HCT116 (cell line): ENCODE measurements around the gene TRIM14. TPM values are rescaled to one million over a fixed set of nuclear protein-coding genes. Genes with fewer than 3 reads are reported as not detected.

ENCODE experiments used
- ATAC-seq: fragments of 200-7000 bp; cut with Tn5 transposase; 2 replicates; pipeline ENCODE4 v1.9.1; 2020; ENCODE audit warnings: mild to moderate bottlenecking, moderate library complexity
- BruUV-seq: library from RNA; stranded (reverse); fragments of 400-500 nt; replicated peaks from 2 replicates; lab custom pipeline; 2021; lab: Mats Ljungman, UMichigan
- CTCF ChIA-PET: fragments of 300-600 bp; sonication (Branson Sonifier 250); formaldehyde crosslinking; loops from one replicate; lab custom pipeline; 2021; ENCODE audit warnings: antibody characterized with exemption; lab: Charles Lee
- POLR2A ChIA-PET: fragments of 300-600, 350-600 bp; sonication (Branson Sonifier 250); formaldehyde crosslinking; loops from one replicate; lab custom pipeline; 2021; ENCODE audit warnings: antibody characterized with exemption; lab: Charles Lee
- RAD21 ChIA-PET, 2 experiments: fragments of 300-600 bp; sonication (Branson Sonifier 250); formaldehyde crosslinking; loops; one replicate each; lab custom pipeline; 2023; ENCODE audit warnings: low total read pairs in 2 of 2; ENCODE audit not compliant: uncharacterized antibody in 2 of 2, unreplicated experiment in 2 of 2, low non-redundant PET in 1 of 2; lab: Charles Lee
- DNase-seq: peaks from one replicate; pipeline ENCODE4 v3.0.0-alpha.2; 2010; ENCODE audit warnings: low read depth, low spot score
- H2AFZ ChIP-seq: fragments of 200-600 bp; shearing (Covaris generic), sonication (generic); 2 replicates; pipeline ENCODE4 v1.6.1; 2017; ENCODE audit warnings: low read depth, mixed run types, mixed read lengths, antibody characterized with exemption, low read length; ENCODE audit not compliant: poor library complexity, severe bottlenecking
- H3K27ac ChIP-seq: 2 replicates; pipeline ENCODE4 v1.5.1; 2012; ENCODE audit warnings: low read depth, low read length
- H3K27me3 ChIP-seq: fragments of 200-600 bp; sonication (generic); 2 replicates; pipeline ENCODE4 v1.6.1; 2016; ENCODE audit warnings: mixed run types, low read length, mixed read lengths; ENCODE audit not compliant: insufficient read depth
- H3K36me3 ChIP-seq, 2 experiments: fragments of 200-500 bp in 1 of 2; fragments of 200-600 bp in 1 of 2; sonication (Bioruptor generic) in 1 of 2; sonication (generic) in 1 of 2; 2 replicates each; pipeline versions ENCODE4 v1.5.1 to v1.6.1; 2014 to 2016; ENCODE audit warnings: low read length in 2 of 2, inconsistent platforms in 1 of 2, mixed read lengths in 1 of 2, mixed run types in 1 of 2; ENCODE audit not compliant: insufficient read depth in 2 of 2, control insufficient read depth in 1 of 2
- H3K4me1 ChIP-seq, 2 experiments: fragments of 200-600 bp in 1 of 2; sonication (generic) in 1 of 2; 2 replicates each; pipeline versions ENCODE4 v1.5.1 to v1.6.1; 2012 to 2017; ENCODE audit warnings: low read length in 2 of 2, inconsistent platforms in 1 of 2, mild to moderate bottlenecking in 1 of 2, mixed read lengths in 1 of 2, mixed run types in 1 of 2, moderate library complexity in 1 of 2; ENCODE audit not compliant: insufficient read depth in 2 of 2, control insufficient read depth in 1 of 2
- H3K4me2 ChIP-seq: fragments of 200-600 bp; sonication (generic); 2 replicates; pipeline ENCODE4 v1.6.1; 2017; ENCODE audit warnings: mixed run types, low read length, mixed read lengths
- H3K4me3 ChIP-seq, 2 experiments: fragments of 200-600 bp in 1 of 2; sonication (generic) in 1 of 2; replicated peaks in 1 of 2; 2 replicates each; pipeline ENCODE4 v1.5.1; 2011 to 2016; ENCODE audit warnings: low read length in 2 of 2, control low read depth in 1 of 2, low read depth in 1 of 2, mild to moderate bottlenecking in 1 of 2, mixed read lengths in 1 of 2, mixed run types in 1 of 2
- H3K79me2 ChIP-seq: fragments of 200-600 bp; sonication (generic); 2 replicates; pipeline ENCODE4 v1.6.1; 2017; ENCODE audit warnings: mild to moderate bottlenecking, mixed run types, low read length, moderate library complexity, mixed read lengths; ENCODE audit not compliant: insufficient read depth
- H3K9ac ChIP-seq: fragments of 200-600 bp; sonication (generic); 2 replicates; pipeline ENCODE4 v1.6.1; 2016; ENCODE audit warnings: low read length, mixed read lengths
- H3K9me2 ChIP-seq: fragments of 200-600 bp; sonication (generic), shearing (Covaris generic); 2 replicates; pipeline ENCODE4 v1.6.1; 2017; ENCODE audit warnings: mixed run types, mild to moderate bottlenecking, moderate library complexity; ENCODE audit not compliant: insufficient read depth
- H3K9me3 ChIP-seq, 2 experiments: fragments of 200-500 bp in 1 of 2; fragments of 200-600 bp in 1 of 2; sonication (Bioruptor generic) in 1 of 2; sonication (generic) in 1 of 2; 2 replicates each; pipeline ENCODE4 v1.6.1; 2014 to 2017; ENCODE audit warnings: low read length in 2 of 2, mixed read lengths in 2 of 2, inconsistent platforms in 1 of 2, low read depth in 1 of 2, mild to moderate bottlenecking in 1 of 2, mixed run types in 1 of 2, moderate library complexity in 1 of 2; ENCODE audit not compliant: control insufficient read depth in 1 of 2, insufficient read depth in 1 of 2
- H4K20me1 ChIP-seq: fragments of 200-600 bp; sonication (generic), shearing (Covaris generic); 2 replicates; pipeline ENCODE4 v1.6.1; 2017; ENCODE audit warnings: mixed run types, mild to moderate bottlenecking, moderate library complexity; ENCODE audit not compliant: insufficient read depth
- ATF3 ChIP-seq: IDR thresholded peaks from 2 replicates; pipeline ENCODE4 v1.6.1; 2012
- CEBPB ChIP-seq: IDR thresholded peaks from 2 replicates; pipeline ENCODE4 v1.6.1; 2012; ENCODE audit warnings: low read depth
- ELF1 ChIP-seq: IDR thresholded peaks from 2 replicates; pipeline ENCODE4 v1.6.1; 2012; ENCODE audit warnings: low read depth, borderline replicate concordance
- EZH2 ChIP-seq: fragments of 200-600 bp; sonication (generic); IDR thresholded peaks from 2 replicates; pipeline ENCODE4 v1.6.1; 2017; ENCODE audit warnings: antibody characterized with exemption, mixed run types
- EZH2phosphoT487 ChIP-seq: fragments of 200-600 bp; IDR thresholded peaks from 2 replicates; pipeline ENCODE4 v1.6.1; 2018; ENCODE audit warnings: antibody characterized with exemption, borderline replicate concordance
- FOSL1 ChIP-seq: IDR thresholded peaks from 2 replicates; pipeline ENCODE4 v1.6.1; 2012; ENCODE audit warnings: low read depth
- POLR2A ChIP-seq: IDR thresholded peaks from 2 replicates; pipeline ENCODE4 v1.7.0; 2011; ENCODE audit warnings: borderline replicate concordance; ENCODE audit not compliant: insufficient read depth, insufficient read length; ENCODE audit errors: extremely low read depth
- POLR2AphosphoS5 ChIP-seq: IDR thresholded peaks from 2 replicates; pipeline ENCODE4 v1.6.1; 2011; ENCODE audit warnings: mild to moderate bottlenecking, low read depth, low read length, moderate library complexity
- RAD21 ChIP-seq: IDR thresholded peaks from 2 replicates; pipeline ENCODE4 v1.6.1; 2012; ENCODE audit warnings: low read depth, mild to moderate bottlenecking
- REST ChIP-seq: IDR thresholded peaks from 2 replicates; pipeline ENCODE4 v1.6.1; 2012; ENCODE audit warnings: low read depth
- SIN3A ChIP-seq: IDR thresholded peaks from 2 replicates; pipeline ENCODE4 v1.6.1; 2012; ENCODE audit warnings: low read depth
- TCF7L2 ChIP-seq: IDR thresholded peaks from 2 replicates; pipeline ENCODE4 v1.7.0; 2011; ENCODE audit warnings: borderline replicate concordance, inconsistent platforms; ENCODE audit not compliant: insufficient read depth, insufficient read length; ENCODE audit errors: extremely low read depth
- YY1 ChIP-seq: IDR thresholded peaks from 2 replicates; pipeline ENCODE4 v1.6.1; 2011; ENCODE audit warnings: low read length, low read depth, moderate library complexity, mild to moderate bottlenecking; ENCODE audit not compliant: insufficient replicate concordance; ENCODE audit errors: extremely low read depth
- ZFX ChIP-seq: fragments of 450-650 bp; IDR thresholded peaks from 2 replicates; pipeline ENCODE4 v1.6.1; 2017
- ZNF274 ChIP-seq: fragments of 200-500 bp; sonication (Bioruptor generic); IDR thresholded peaks from 2 replicates; pipeline ENCODE4 v1.6.1; 2014; ENCODE audit warnings: mild to moderate bottlenecking, low read depth, low read length, inconsistent platforms
- intact Hi-C: fragments of 100-400 bp; cut with micrococcal nuclease; formaldehyde crosslinking; loops from 2 replicates; pipeline ENCODE4 v1.10.0; 2022
- total RNA-seq: library from RNA; stranded (reverse); gene quantifications from one replicate; pipeline ENCODE4 v1.2.1, GENCODE V29; 2021; ENCODE audit not compliant: unreplicated experiment
- TF ChIP-seq, protein P1 (sequence below): IDR thresholded peaks from 2 replicates; pipeline ENCODE4 v1.6.1; 2011; ENCODE audit warnings: mild to moderate bottlenecking, low read length, moderate library complexity; ENCODE audit not compliant: insufficient replicate concordance; ENCODE audit errors: extremely low read depth

Gene TRIM14
- total RNA-seq, 1 experiment from 2014 or later: 24.4 TPM

- Histone ChIP-seq H3K9me2 (no peaks in the 10 kb centered on the region), H3K4me2 (no peak overlapping the region), H2AFZ (no peak overlapping the region), H3K27ac (no peak overlapping the region)
- RAD21 ChIA-PET: no interaction called here
- TF ChIP-seq POLR2A (no peak), RAD21 (no peak)
- TF ChIP-seq, protein P1, sequence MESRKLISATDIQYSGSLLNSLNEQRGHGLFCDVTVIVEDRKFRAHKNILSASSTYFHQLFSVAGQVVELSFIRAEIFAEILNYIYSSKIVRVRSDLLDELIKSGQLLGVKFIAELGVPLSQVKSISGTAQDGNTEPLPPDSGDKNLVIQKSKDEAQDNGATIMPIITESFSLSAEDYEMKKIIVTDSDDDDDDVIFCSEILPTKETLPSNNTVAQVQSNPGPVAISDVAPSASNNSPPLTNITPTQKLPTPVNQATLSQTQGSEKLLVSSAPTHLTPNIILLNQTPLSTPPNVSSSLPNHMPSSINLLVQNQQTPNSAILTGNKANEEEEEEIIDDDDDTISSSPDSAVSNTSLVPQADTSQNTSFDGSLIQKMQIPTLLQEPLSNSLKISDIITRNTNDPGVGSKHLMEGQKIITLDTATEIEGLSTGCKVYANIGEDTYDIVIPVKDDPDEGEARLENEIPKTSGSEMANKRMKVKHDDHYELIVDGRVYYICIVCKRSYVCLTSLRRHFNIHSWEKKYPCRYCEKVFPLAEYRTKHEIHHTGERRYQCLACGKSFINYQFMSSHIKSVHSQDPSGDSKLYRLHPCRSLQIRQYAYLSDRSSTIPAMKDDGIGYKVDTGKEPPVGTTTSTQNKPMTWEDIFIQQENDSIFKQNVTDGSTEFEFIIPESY: no peak
- TF ChIP-seq, all 23 proteins: peak for 0
- no peak overlapping the region for H3K9ac ChIP-seq
- no peak overlapping the region for H3K4me3 ChIP-seq
- no peaks in the 10 kb centered on the region for H3K36me3 ChIP-seq
- H3K9me3 ChIP-seq: no peaks in the 10 kb centered on the region
- DNase-seq (no peak), ATAC-seq (no peak)
- CTCF ChIA-PET: no interaction called here
- POLR2A ChIA-PET: no interaction called here
- no TSS peak for BruUV-seq
- no peaks in the 10 kb centered on the region for H4K20me1 ChIP-seq
- intact Hi-C loops: no loop called here
- H3K4me1 ChIP-seq: no peaks in the 10 kb centered on the region
- no peaks in the 10 kb centered on the region for H3K27me3 ChIP-seq
- H3K79me2 ChIP-seq: no peaks in the 10 kb centered on the region
Measured at GRCh38 chr9:98152526-98152925, 33.5 kb upstream of the TRIM14 start.

GRCh38 chr9:98150721-98151120, 31.7 kb upstream of the TRIM14 start:
- no peaks in the 10 kb centered on the region for H3K27me3 ChIP-seq
- H3K9me3 ChIP-seq: no peaks in the 10 kb centered on the region
- no peak overlapping the region for H3K27ac ChIP-seq
- no peaks in the 10 kb centered on the region for H3K79me2 ChIP-seq
- CTCF ChIA-PET: no interaction called here
- no peak overlapping the region for H3K9ac ChIP-seq
- H3K4me2 ChIP-seq: no peak overlapping the region
- intact Hi-C loops: no loop called here
- ATAC-seq (no peak), DNase-seq (no peak)
- POLR2A ChIA-PET: no interaction called here
- RAD21 ChIA-PET: no interaction called here
- H3K36me3 ChIP-seq: no peaks in the 10 kb centered on the region
- peaks cover 4 to 11% of the 10 kb centered on the region in 2 experiments; a peak in 3 of 4 replicates for H3K4me1 ChIP-seq
- BruUV-seq: no TSS peak
- H2AFZ ChIP-seq: no peak overlapping the region
- no peaks in the 10 kb centered on the region for H3K9me2 ChIP-seq
- H4K20me1 ChIP-seq: no peaks in the 10 kb centered on the region
- no peak overlapping the region for H3K4me3 ChIP-seq
- TF ChIP-seq ZFX: no peak
- TF ChIP-seq ZNF274: no peak
- TF ChIP-seq POLR2A: no peak
- TF ChIP-seq TCF7L2: no peak
- no peak for TF ChIP-seq FOSL1
- TF ChIP-seq CEBPB: no peak
- TF ChIP-seq REST: no peak
- no peak for TF ChIP-seq SIN3A
- TF ChIP-seq EZH2: no peak
- TF ChIP-seq EZH2phosphoT487: no peak
- no peak for TF ChIP-seq POLR2AphosphoS5
- no peak for TF ChIP-seq ELF1
- no peak for TF ChIP-seq YY1
- no peak for TF ChIP-seq ATF3
